ENCODE measurements around the gene ASB1.

GRCh38 chr2:238415036-238415764 is 11.5 kb upstream of the ASB1 start:
- TF ChIP-seq CTCF (IDR thresholded peaks at IDR 0.05; ENCODE audit: insufficient read depth, low read length) = no peak
- TF ChIP-seq POLR2AphosphoS5 (IDR thresholded peaks at IDR 0.05; ENCODE audit: low read depth) = no peak

All from HL-60 (cell line).